ENCODE data around the gene CLN6.

DNA sequence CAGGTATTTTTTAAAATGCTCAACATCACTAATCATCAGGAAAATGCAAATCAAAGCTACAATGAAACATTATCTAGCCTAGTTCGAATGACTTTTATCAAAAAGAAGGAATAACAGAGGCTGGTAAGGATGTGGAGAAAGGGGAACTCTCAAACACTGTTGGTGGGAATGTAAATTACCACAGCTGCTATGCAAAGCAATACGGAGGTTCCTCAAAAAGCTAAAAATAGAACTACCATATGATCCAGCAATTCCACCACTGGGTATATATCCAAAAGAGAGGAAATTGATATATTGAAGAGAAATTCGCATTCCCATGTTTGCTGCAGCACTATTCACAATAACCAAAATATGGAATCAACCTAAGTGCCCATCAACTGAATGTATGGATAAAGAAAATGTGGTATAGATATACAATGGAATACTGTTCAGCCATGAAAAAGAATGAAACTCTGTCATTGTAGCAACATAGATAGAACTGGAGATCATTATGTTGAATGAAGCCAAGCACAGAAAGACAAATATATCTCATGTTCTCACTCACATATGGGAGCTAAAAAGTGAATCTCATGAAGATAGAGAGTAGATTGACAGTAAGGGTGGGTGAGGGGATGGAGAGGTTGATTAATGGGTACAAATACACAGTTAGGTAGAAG lies 19.7 kb upstream of the CLN6 start:
- TF ChIP-seq POLR2A (IDR thresholded peaks at IDR 0.05; ENCODE audit: low read length) (no peak), GATA1 (IDR thresholded peaks at IDR 0.05; ENCODE audit: low read depth, low read length) (no peak)

Measured in erythroblast (primary cell).